Smooth muscle cell (in vitro differentiated cells): ENCODE measurements around the gene P3H4. TPM values are rescaled to one million over a fixed set of nuclear protein-coding genes. Genes with fewer than 3 reads are reported as not detected.
"Not testable (repeated sequence)": the region's sequence is repeated elsewhere in the genome, so short reads cannot be mapped to it uniquely, and the experiment has no call there.

Experiments
- DNase-seq: peaks from one replicate; lab custom pipeline; 2025; ENCODE audit not compliant: unreplicated experiment; lab: John Stamatoyannopoulos, UW
- H2AFZ ChIP-seq: fragments of 200-600 bp; sonication (generic); 2 replicates; pipeline ENCODE4 v1.6.0; 2016; ENCODE audit warnings: antibody characterized with exemption, low read depth, mild to moderate bottlenecking
- H3F3A ChIP-seq: fragments of 200-600 bp; sonication (generic); 2 replicates; pipeline ENCODE4 v1.6.0; 2017; ENCODE audit warnings: antibody characterized with exemption, low read depth
- H3K27ac ChIP-seq: fragments of 200-600 bp; sonication (generic); 2 replicates; pipeline ENCODE4 v1.5.1; 2016; ENCODE audit warnings: low read depth, mild to moderate bottlenecking
- H3K27me3 ChIP-seq: fragments of 200-600 bp; sonication (generic); 2 replicates; pipeline ENCODE4 v1.6.1; 2016; ENCODE audit warnings: low read depth, mild to moderate bottlenecking
- H3K36me3 ChIP-seq: fragments of 200-600 bp; sonication (generic); 2 replicates; pipeline ENCODE4 v1.5.1; 2016; ENCODE audit warnings: low read depth
- H3K4me1 ChIP-seq: fragments of 200-600 bp; sonication (generic); 2 replicates; pipeline ENCODE4 v1.5.1; 2016; ENCODE audit warnings: low read depth
- H3K4me2 ChIP-seq: fragments of 200-600 bp; sonication (generic); 2 replicates; pipeline ENCODE4 v1.6.0; 2016; ENCODE audit warnings: mild to moderate bottlenecking
- H3K4me3 ChIP-seq: fragments of 200-600 bp; sonication (generic); 2 replicates; pipeline ENCODE4 v1.5.1; 2016; ENCODE audit warnings: mild to moderate bottlenecking
- H3K79me2 ChIP-seq: fragments of 200-600 bp; sonication (generic); 2 replicates; pipeline ENCODE4 v1.6.0; 2016; ENCODE audit warnings: low read depth, mild to moderate bottlenecking
- H3K9ac ChIP-seq: fragments of 200-600 bp; sonication (generic); 2 replicates; pipeline ENCODE4 v1.6.0; 2016; ENCODE audit warnings: low read depth
- H3K9me3 ChIP-seq: fragments of 200-600 bp; sonication (generic); replicated peaks from 2 replicates; pipeline ENCODE4 v1.5.1; 2016; ENCODE audit warnings: low read depth
- H4K20me1 ChIP-seq: fragments of 200-600 bp; sonication (generic); 2 replicates; pipeline ENCODE4 v1.6.0; 2016; ENCODE audit warnings: low read depth
- CTCF ChIP-seq: fragments of 200-600 bp; sonication (generic); IDR thresholded peaks from 2 replicates; pipeline ENCODE4 v1.5.1; 2017; ENCODE audit warnings: borderline replicate concordance, mild to moderate bottlenecking, antibody characterized with exemption; ENCODE audit not compliant: insufficient read depth, poor library complexity, severe bottlenecking
- WGBS: methylation state at CpG from one replicate; pipeline ENCODE4 v1.1.7; 2016; ENCODE audit warnings: low lambda C conversion rate; 5-methylcytosine and 5-hydroxymethylcytosine counted together
- polyA plus RNA-seq: library from polyadenylated mRNA; unstranded; fragments of >200 nt; fragmentation: Nextera tagmentation; extraction: Ambion mirVana; gene quantifications from 2 replicates; pipeline ENCODE4 v1.2.1, GENCODE V29; 2016
- total RNA-seq: library from RNA; depleted of rRNA; stranded (reverse); fragments of >200 nt; gene quantifications from 2 replicates; pipeline ENCODE4 v1.2.3, GENCODE V29; 2014

Gene P3H4
- total and polyA plus RNA-seq, 2 experiments from 2014 or later = 98.6 to 186 TPM

DNA sequence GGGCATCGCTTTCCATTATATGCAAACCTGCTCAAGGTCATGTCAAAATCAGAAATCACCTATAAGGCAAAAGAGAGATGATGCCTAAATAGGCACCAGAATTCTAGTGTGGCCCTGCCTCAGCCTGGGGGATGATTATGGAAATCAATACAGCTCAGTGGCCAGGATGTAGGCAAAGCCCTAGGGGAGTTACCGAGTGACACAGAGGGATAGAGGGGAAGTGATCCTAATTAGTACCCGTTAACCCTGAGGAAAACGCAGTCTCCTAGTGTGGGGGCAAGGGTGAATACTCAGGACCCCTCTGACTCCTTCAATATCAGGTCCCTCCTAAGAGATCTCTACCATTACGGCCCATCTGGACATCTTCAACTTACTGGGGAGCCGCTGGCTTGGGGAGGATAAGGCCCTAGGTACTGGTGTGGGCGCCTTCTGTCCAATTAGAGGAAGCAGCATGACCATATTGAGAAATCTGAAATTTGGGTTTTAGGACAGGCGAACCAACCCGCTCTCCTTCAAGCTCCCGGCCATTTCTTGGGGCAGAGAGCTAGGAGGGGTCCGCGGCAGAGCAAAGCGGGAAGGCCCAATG is 23.6 kb upstream of the P3H4 start:
- Histone ChIP-seq H2AFZ (peak overlapping the region; percentile 93), H3K9ac (peak overlapping the region; percentile 66), H3K27ac (no peak overlapping the region), H3K4me1 (peaks cover 11% of the 10 kb centered on the region), H3K27me3 (no peaks in the 10 kb centered on the region), H3K4me3 (peak overlapping the region; percentile 94), H3K9me3 (no peaks in the 10 kb centered on the region), H4K20me1 (no peaks in the 10 kb centered on the region), H3F3A (no peaks in the 10 kb centered on the region), H3K36me3 (no peaks in the 10 kb centered on the region), H3K79me2 (peaks cover 8% of the 10 kb centered on the region), H3K4me2 (peak overlapping the region; percentile 99)
- DNase-seq = no peak
- no peak for TF ChIP-seq CTCF
- 19% methylated on average over 12 of the region's 13 CpGs for WGBS

DNA sequence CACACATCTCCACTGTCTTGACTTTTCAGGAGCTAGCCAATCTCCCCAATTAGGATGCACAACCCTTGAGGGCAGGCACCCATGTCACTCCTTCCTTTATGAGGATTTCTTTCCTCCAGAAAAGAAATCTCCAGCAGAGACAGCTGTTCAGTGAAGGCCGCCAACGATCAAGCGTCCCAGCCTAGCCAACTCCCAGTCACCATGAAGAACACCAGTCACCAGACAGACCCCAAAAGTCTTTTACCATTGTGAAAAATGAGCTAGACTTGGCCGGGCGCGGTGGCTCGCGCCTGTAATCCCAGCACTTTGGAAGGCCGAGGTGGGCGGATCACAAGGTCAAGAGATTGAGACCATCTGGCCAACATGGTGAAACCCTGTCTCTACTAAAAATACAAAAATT is 18.2 kb upstream of the P3H4 start:
- H3F3A ChIP-seq, H3K4me2 ChIP-seq, H3K27ac ChIP-seq, DNase-seq, H3K4me3 ChIP-seq, H2AFZ ChIP-seq, H3K36me3 ChIP-seq, H3K4me1 ChIP-seq, H3K27me3 ChIP-seq, H3K9ac ChIP-seq, H4K20me1 ChIP-seq, H3K9me3 ChIP-seq, H3K79me2 ChIP-seq: not testable (repeated sequence)
- 88% methylated on average over 10 of the region's 10 CpGs for WGBS

DNA sequence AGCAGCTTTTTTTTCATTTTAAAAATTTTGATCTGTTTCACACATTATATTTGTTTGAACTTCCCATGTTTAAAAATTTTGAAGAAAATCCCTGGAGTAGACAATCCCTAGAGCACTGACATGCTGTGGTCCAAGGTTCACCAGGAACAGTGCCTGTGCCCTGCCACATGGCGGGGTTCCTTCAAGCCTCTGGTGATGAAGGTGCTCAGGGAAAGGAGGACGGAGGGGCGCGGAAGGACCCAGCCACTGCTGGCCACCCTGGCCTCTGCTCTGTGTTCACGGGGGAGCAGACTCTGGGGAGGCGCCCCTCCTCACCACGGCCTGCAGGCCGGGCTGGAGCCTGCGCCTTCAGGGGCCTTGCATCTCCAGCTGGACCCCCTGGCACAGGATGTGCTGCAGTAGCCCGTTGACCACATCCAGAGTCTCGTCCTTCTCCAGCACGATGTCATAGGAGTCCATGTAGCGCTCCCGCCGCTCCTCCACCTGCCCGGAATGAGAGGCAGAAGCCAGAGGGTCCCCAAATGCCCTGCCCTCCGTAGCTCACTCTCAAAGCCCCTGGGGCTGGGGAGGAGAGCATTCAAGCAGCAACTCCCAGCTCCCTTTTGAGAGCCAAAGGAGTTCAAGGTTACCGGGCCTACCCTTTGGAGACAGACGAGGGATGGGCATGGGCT is 13.6 kb upstream of the P3H4 start:
- no peaks in the 10 kb centered on the region for H3K36me3 ChIP-seq
- peaks cover 35% of the 10 kb centered on the region for H4K20me1 ChIP-seq
- no peak overlapping the region for H3K4me3 ChIP-seq
- no peaks in the 10 kb centered on the region for H3F3A ChIP-seq
- no peak overlapping the region for H3K27ac ChIP-seq
- no peak overlapping the region for H3K4me2 ChIP-seq
- H2AFZ ChIP-seq = no peak overlapping the region
- no peak for DNase-seq
- no peaks in the 10 kb centered on the region for H3K9me3 ChIP-seq
- H3K79me2 ChIP-seq = no peaks in the 10 kb centered on the region
- H3K9ac ChIP-seq = no peak overlapping the region
- no peaks in the 10 kb centered on the region for H3K4me1 ChIP-seq
- H3K27me3 ChIP-seq = no peaks in the 10 kb centered on the region
- no peak for TF ChIP-seq CTCF
- 96% methylated on average over 19 of the region's 19 CpGs for WGBS

DNA sequence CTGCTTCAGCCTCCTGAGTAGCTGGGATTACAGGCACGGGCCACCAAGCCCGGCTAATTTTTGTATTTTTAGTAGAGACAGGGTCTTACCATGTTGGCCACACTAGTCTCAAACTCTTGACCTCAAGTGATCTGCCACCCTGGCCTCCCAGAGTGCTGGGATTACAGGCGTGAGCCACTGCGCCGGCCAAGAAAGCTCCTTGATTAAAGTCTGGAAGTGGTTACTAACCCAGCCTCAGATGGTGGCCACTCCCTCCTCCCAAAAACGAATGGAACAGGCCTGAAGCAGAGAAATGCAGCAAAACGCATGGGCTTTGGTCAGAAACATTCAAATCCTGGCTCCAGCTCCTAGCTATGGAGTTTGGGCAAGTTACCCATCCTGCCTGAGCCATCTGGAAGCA is 12.3 kb upstream of the P3H4 start:
- no peaks in the 10 kb centered on the region for H3K79me2 ChIP-seq
- no peaks in the 10 kb centered on the region for H3K27me3 ChIP-seq
- no peak overlapping the region for H3K9ac ChIP-seq
- peaks cover 6% of the 10 kb centered on the region for H3F3A ChIP-seq
- H3K27ac ChIP-seq = no peak overlapping the region
- no peak overlapping the region for H2AFZ ChIP-seq
- no peak overlapping the region for H3K4me3 ChIP-seq
- no peak for TF ChIP-seq CTCF
- no peak for DNase-seq
- H3K4me1 ChIP-seq = no peaks in the 10 kb centered on the region
- no peaks in the 10 kb centered on the region for H3K9me3 ChIP-seq
- 54% methylated on average over 7 of the region's 7 CpGs for WGBS
- H4K20me1 ChIP-seq = peaks cover 48% of the 10 kb centered on the region
- H3K36me3 ChIP-seq = no peaks in the 10 kb centered on the region
- no peak overlapping the region for H3K4me2 ChIP-seq
